OCI-LY1 (cell line): ENCODE data around the gene SEMG2.

Experiments used
- EZH2 ChIP-seq: fragments of 200-600 bp; sonication (generic), shearing (Covaris generic); IDR thresholded peaks from 2 replicates; pipeline ENCODE4 v1.8.0; 2017; ENCODE audit warnings: borderline replicate concordance, mixed run types, mild to moderate bottlenecking, antibody characterized with exemption, low read length, moderate library complexity, mixed read lengths
- TF ChIP-seq, protein P1 (sequence below): fragments of 200-600 bp; sonication (generic), shearing (Covaris generic); IDR thresholded peaks from 2 replicates; pipeline ENCODE4 v1.5.1; 2017; ENCODE audit warnings: mild to moderate bottlenecking, antibody characterized with exemption, low read length, moderate library complexity, mixed read lengths

- TF ChIP-seq, protein P1, sequence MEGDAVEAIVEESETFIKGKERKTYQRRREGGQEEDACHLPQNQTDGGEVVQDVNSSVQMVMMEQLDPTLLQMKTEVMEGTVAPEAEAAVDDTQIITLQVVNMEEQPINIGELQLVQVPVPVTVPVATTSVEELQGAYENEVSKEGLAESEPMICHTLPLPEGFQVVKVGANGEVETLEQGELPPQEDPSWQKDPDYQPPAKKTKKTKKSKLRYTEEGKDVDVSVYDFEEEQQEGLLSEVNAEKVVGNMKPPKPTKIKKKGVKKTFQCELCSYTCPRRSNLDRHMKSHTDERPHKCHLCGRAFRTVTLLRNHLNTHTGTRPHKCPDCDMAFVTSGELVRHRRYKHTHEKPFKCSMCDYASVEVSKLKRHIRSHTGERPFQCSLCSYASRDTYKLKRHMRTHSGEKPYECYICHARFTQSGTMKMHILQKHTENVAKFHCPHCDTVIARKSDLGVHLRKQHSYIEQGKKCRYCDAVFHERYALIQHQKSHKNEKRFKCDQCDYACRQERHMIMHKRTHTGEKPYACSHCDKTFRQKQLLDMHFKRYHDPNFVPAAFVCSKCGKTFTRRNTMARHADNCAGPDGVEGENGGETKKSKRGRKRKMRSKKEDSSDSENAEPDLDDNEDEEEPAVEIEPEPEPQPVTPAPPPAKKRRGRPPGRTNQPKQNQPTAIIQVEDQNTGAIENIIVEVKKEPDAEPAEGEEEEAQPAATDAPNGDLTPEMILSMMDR = no peak
- no peak for TF ChIP-seq EZH2
These were observed 46.5 kb upstream of the SEMG2 start, which contains the start of gene PI3 for GRCh38 chr20:45174434-45175364.
